Vagina (tissue), 2 donors: ENCODE results near the gene UCMA. TPM values are rescaled to one million over a fixed set of nuclear protein-coding genes. Genes with fewer than 3 reads are reported as not detected.

Experiments used
- DNase-seq, 2 donors: peaks; one replicate each; pipeline ENCODE4 v3.0.0-alpha.2; 2017; ENCODE audit errors: extremely low spot score in 2 of 2
- H3K27ac ChIP-seq: fragments of 200-600 bp; sonication (generic); one replicate; pipeline ENCODE4 v1.5.1; 2019
- H3K27me3 ChIP-seq: fragments of 200-600 bp; sonication (generic); one replicate; pipeline ENCODE4 v1.5.1; 2019
- H3K36me3 ChIP-seq, 2 donors: fragments of 200-600 bp; sonication (generic); one replicate each; pipeline ENCODE4 v1.5.1; 2017 to 2019
- H3K4me1 ChIP-seq: fragments of 200-600 bp; sonication (generic); one replicate; pipeline ENCODE4 v1.5.1; 2019
- H3K4me3 ChIP-seq, 2 donors: fragments of 200-600 bp; sonication (generic); 1 replicate in 1 of 2; 2 replicates in 1 of 2; pipeline ENCODE4 v1.5.1; 2016 to 2019
- H3K9me3 ChIP-seq: fragments of 200-600 bp; sonication (generic); one replicate; pipeline ENCODE4 v1.5.1; 2019
- CTCF ChIP-seq, 3 experiments: fragments of 450-650 bp in 2 of 3; fragments of 200-600 bp in 1 of 3; sonication (generic) in 1 of 3; IDR thresholded peaks; one replicate each; pipeline ENCODE4 v1.5.1; 2017 to 2019; ENCODE audit warnings: antibody characterized with exemption in 3 of 3, mild to moderate bottlenecking in 2 of 3, moderate library complexity in 2 of 3
- POLR2A ChIP-seq, 2 donors: fragments of 450-650 bp; IDR thresholded peaks; one replicate each; pipeline ENCODE4 v1.6.1; 2017; ENCODE audit warnings: antibody characterized with exemption in 2 of 2, mild to moderate bottlenecking in 2 of 2, moderate library complexity in 2 of 2
- POLR2AphosphoS5 ChIP-seq, 2 donors: sonication (generic); formaldehyde crosslinking; IDR thresholded peaks; one replicate each; pipeline ENCODE4 v1.9.0; 2017; ENCODE audit warnings: antibody characterized with exemption in 2 of 2, mild to moderate bottlenecking in 2 of 2, low read depth in 1 of 2; ENCODE audit not compliant: insufficient read depth in 1 of 2
- intact Hi-C: fragments of 100-400 bp; cut with DNase I; formaldehyde crosslinking; loops from one replicate; pipeline ENCODE4 v1.15.1; 2023
- total RNA-seq: library from RNA; depleted of rRNA; stranded (reverse); fragments of >200 nt; gene quantifications from one replicate; pipeline ENCODE4 v1.2.3, GENCODE V29; 2016

The UCMA gene
- total RNA-seq, 1 donor from 2014 or later, result not detected

- Histone ChIP-seq H3K36me3 (no peaks in the 10 kb centered on the region), H3K27ac (peak overlapping the region; percentile 39), H3K4me1 (peaks cover 22% of the 10 kb centered on the region), H3K27me3 (no peaks in the 10 kb centered on the region), H3K4me3 (no peak overlapping the region), H3K9me3 (no peaks in the 10 kb centered on the region)
- DNase-seq, result no peak
- intact Hi-C loops, result no loop called here
- no peak for TF ChIP-seq CTCF (IDR thresholded peaks at IDR 0.05)
- no peak for TF ChIP-seq POLR2AphosphoS5 (IDR thresholded peaks at IDR 0.05; ENCODE audit: insufficient read depth in 1 of 2, low read depth in 1 of 2)
- TF ChIP-seq POLR2A (IDR thresholded peaks at IDR 0.05), result no peak
These were observed 36.8 kb upstream of the UCMA start for GRCh38 chr10:13270877-13271551.

GRCh38 chr10:13268841-13269240, 34.7 kb upstream of the UCMA start:
- intact Hi-C loops, result no loop called here

GRCh38 chr10:13268310-13268709, 34.1 kb upstream of the UCMA start:
- Histone ChIP-seq H3K27me3 (no peaks in the 10 kb centered on the region), H3K36me3 (no peaks in the 10 kb centered on the region), H3K27ac (no peak overlapping the region), H3K4me3 (no peak overlapping the region), H3K4me1 (peaks cover 22% of the 10 kb centered on the region), H3K9me3 (no peaks in the 10 kb centered on the region)
- TF ChIP-seq CTCF (IDR thresholded peaks at IDR 0.05), result no peak
- TF ChIP-seq POLR2AphosphoS5 (IDR thresholded peaks at IDR 0.05; ENCODE audit: insufficient read depth in 1 of 2, low read depth in 1 of 2), result no peak
- no peak for TF ChIP-seq POLR2A (IDR thresholded peaks at IDR 0.05)
- intact Hi-C loops, result no loop called here
- no peak for DNase-seq

More at GRCh38 chr10:13268841-13269240, 34.7 kb upstream of the UCMA start:
- Histone ChIP-seq H3K36me3 (no peaks in the 10 kb centered on the region), H3K4me3 (no peak overlapping the region), H3K27me3 (no peaks in the 10 kb centered on the region), H3K9me3 (no peaks in the 10 kb centered on the region), H3K4me1 (peaks cover 22% of the 10 kb centered on the region), H3K27ac (no peak overlapping the region)
- no peak for DNase-seq
- TF ChIP-seq CTCF (IDR thresholded peaks at IDR 0.05) (no peak), POLR2A (IDR thresholded peaks at IDR 0.05) (no peak), POLR2AphosphoS5 (IDR thresholded peaks at IDR 0.05; ENCODE audit: insufficient read depth in 1 of 2, low read depth in 1 of 2) (no peak)

- Histone ChIP-seq H3K27me3 (no peaks in the 10 kb centered on the region), H3K36me3 (no peaks in the 10 kb centered on the region), H3K4me1 (no peaks in the 10 kb centered on the region), H3K4me3 (no peak overlapping the region), H3K27ac (no peak overlapping the region), H3K9me3 (no peaks in the 10 kb centered on the region)
- TF ChIP-seq POLR2AphosphoS5 (IDR thresholded peaks at IDR 0.05; ENCODE audit: insufficient read depth in 1 of 2, low read depth in 1 of 2) (no peak), POLR2A (IDR thresholded peaks at IDR 0.05) (no peak), CTCF (IDR thresholded peaks at IDR 0.05) (no peak)
- intact Hi-C loops, result no loop called here
- no peak for DNase-seq
These were observed 29.4 kb upstream of the UCMA start for GRCh38 chr10:13263591-13263990.

- Histone ChIP-seq H3K27ac (no peak overlapping the region), H3K9me3 (no peaks in the 10 kb centered on the region), H3K4me3 (no peak overlapping the region), H3K36me3 (no peaks in the 10 kb centered on the region), H3K4me1 (no peaks in the 10 kb centered on the region), H3K27me3 (no peaks in the 10 kb centered on the region)
- intact Hi-C loops, result no loop called here
- no peak for DNase-seq
- TF ChIP-seq CTCF (IDR thresholded peaks at IDR 0.05), result no peak
- TF ChIP-seq POLR2AphosphoS5 (IDR thresholded peaks at IDR 0.05; ENCODE audit: insufficient read depth in 1 of 2, low read depth in 1 of 2), result no peak
- no peak for TF ChIP-seq POLR2A (IDR thresholded peaks at IDR 0.05)
These were observed 28.3 kb upstream of the UCMA start for GRCh38 chr10:13262433-13262832.
